Kidney epithelial cell (primary cell): Measurements from ENCODE around the gene RAB3IL1. TPM values are rescaled to one million over a fixed set of nuclear protein-coding genes. Genes with fewer than 3 reads are reported as not detected.

ENCODE experiments used
- DNase-seq: peaks from one replicate; pipeline ENCODE4 v3.0.0-alpha.2; 2010; ENCODE audit warnings: low read depth
- H3K27me3 ChIP-seq: 2 replicates; pipeline ENCODE4 v1.6.0; 2011; ENCODE audit warnings: low read length; ENCODE audit not compliant: control insufficient read depth, insufficient read depth
- H3K36me3 ChIP-seq: 2 replicates; pipeline ENCODE4 v1.5.1; 2011; ENCODE audit warnings: low read length; ENCODE audit not compliant: control insufficient read depth, insufficient read depth
- H3K4me3 ChIP-seq: 2 replicates; pipeline ENCODE4 v1.5.1; 2011; ENCODE audit warnings: low read depth, mild to moderate bottlenecking, control low read depth, low read length
- CTCF ChIP-seq: IDR thresholded peaks from 2 replicates; pipeline ENCODE4 v1.5.1; 2011; ENCODE audit warnings: mild to moderate bottlenecking, moderate library complexity, low read length, control low read depth, inconsistent platforms; ENCODE audit not compliant: insufficient read depth, poor library complexity, severe bottlenecking
- total RNA-seq: library from RNA; depleted of rRNA; stranded (reverse); fragments of >200 nt; gene quantifications from 2 replicates; pipeline ENCODE4 v1.2.3, GENCODE V29; 2015

Gene RAB3IL1
- total RNA-seq, 1 donor from 2014 or later: 5.2 TPM

DNA sequence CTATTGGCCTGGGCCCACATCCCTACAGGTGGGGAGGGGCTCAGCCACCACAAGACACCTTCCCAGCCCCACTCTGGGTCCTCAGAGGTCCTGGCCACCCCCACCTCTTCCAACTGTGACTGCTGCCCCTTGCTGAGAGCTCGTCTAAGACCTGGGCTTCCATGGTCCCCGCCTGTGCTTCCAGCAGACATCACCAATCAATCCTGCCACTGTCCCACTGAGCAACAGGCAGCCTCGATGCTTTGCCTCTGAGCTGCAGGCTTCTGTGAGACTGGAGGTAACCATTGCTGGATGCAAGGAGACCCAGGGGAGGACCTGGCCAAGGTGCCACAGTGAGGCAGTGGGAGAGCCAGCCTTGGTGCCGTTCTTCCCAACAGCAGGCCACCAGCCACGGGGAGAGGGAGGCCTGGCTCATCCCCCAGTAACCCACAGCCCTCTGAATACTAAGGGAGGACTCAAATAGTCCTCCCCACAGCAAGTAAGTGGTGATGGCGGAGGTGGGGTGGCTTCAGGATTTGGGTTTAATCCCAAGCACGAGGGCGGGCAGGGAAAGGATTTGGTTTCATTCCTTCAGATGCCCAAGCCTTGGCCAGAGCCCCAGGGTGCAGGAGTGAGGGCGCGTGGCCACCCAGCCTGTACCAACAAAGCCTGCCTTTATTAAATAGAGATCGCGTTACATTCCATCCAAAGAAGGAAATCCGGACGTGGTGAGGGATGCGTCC is 20.5 kb downstream of the RAB3IL1 start:
- Histone ChIP-seq H3K4me3 (no peak overlapping the region), H3K36me3 (no peaks in the 10 kb centered on the region), H3K27me3 (no peaks in the 10 kb centered on the region)
- no peak for TF ChIP-seq CTCF
- DNase-seq: no peak

GRCh38 chr11:61895718-61896059 is 21.7 kb downstream of the RAB3IL1 start:
- no peak for DNase-seq
- no peak for TF ChIP-seq CTCF
- no peaks in the 10 kb centered on the region for H3K36me3 ChIP-seq
- H3K27me3 ChIP-seq: no peaks in the 10 kb centered on the region
- H3K4me3 ChIP-seq: no peak overlapping the region

DNA sequence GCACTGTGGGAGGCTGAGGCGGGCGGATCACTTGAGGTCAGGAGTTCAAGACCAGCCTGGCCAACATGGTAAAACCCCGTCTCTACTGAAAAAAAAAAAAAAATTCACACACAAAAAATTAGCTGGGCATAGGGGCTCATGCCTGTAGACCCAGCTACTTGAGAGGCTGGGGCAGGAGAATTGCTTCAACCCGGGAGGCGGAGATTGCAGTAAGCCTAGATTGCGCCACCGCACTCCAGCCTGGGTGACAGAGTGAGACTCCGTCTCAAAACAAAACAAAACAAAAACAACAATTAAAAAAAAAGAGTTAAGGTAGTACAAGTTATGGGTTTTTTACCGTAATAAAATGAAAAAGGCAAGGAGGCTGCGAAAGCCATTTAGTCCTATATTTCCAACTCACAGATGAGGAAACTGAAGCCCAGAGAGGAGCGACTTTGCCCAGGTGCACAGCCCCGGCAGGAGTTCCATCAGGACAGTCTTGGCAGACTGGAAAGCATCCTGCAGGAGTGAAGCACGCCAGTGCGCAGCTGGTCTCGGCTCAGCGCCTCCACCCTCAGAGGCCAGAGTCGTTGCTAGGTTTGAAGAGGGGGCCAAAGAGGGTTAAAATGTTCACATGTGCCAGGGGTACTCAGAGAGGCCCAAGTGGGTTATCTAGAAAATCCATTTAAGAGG is 22.2 kb downstream of the RAB3IL1 start:
- Histone ChIP-seq H3K4me3 (no peak overlapping the region), H3K27me3 (no peaks in the 10 kb centered on the region), H3K36me3 (no peaks in the 10 kb centered on the region)
- no peak for TF ChIP-seq CTCF
- no peak for DNase-seq

- Histone ChIP-seq H3K4me3 (no peak overlapping the region), H3K27me3 (no peaks in the 10 kb centered on the region), H3K36me3 (no peaks in the 10 kb centered on the region)
- DNase-seq: no peak
- no peak for TF ChIP-seq CTCF
Observed at GRCh38 chr11:61893981-61894380, 23.4 kb downstream of the RAB3IL1 start.

- H3K36me3 ChIP-seq: no peaks in the 10 kb centered on the region
- no peak for DNase-seq
- no peaks in the 10 kb centered on the region for H3K27me3 ChIP-seq
- H3K4me3 ChIP-seq: peak overlapping the region; percentile 81
- peak; percentile 9 for TF ChIP-seq CTCF
Observed at GRCh38 chr11:61892085-61892370, 25.3 kb downstream of the RAB3IL1 start.
